Activated effector memory CD4-positive, alpha-beta T cell treated with Interleukin-2 at 50 U/mL for 16 hours (primary cell): ENCODE measurements around the gene EYA2.
A peak's percentile ranks its signal among the peaks of the same experiment; 100 is the strongest.
"Not testable (repeated sequence)": the region's sequence is repeated elsewhere in the genome, so short reads cannot be mapped to it uniquely, and the experiment has no call there.

Experiments used
- DNase-seq: peaks from one replicate; pipeline ENCODE4 v3.0.0-alpha.2; 2020

EYA2 gene

DNA sequence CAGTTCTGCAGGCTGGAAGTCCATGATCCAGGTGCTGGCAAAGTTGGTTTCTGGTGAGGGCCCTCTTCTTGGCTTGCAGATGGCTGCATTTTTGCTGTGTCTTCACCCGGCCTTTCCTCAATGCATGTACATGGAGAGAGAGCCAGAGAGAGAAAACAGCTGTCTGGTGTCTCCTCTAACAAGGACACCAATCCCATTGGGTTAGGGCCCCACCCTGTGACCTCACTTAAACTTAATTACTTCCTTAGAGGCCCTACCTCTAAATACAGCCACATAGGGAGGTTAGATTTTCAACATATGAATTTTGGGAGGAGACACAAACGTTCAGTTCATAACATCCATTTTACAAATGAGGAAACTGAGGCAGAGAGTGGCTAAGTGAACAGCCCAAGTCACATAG is 259.4 kb downstream of the EYA2 start:
- no peak for DNase-seq

DNA sequence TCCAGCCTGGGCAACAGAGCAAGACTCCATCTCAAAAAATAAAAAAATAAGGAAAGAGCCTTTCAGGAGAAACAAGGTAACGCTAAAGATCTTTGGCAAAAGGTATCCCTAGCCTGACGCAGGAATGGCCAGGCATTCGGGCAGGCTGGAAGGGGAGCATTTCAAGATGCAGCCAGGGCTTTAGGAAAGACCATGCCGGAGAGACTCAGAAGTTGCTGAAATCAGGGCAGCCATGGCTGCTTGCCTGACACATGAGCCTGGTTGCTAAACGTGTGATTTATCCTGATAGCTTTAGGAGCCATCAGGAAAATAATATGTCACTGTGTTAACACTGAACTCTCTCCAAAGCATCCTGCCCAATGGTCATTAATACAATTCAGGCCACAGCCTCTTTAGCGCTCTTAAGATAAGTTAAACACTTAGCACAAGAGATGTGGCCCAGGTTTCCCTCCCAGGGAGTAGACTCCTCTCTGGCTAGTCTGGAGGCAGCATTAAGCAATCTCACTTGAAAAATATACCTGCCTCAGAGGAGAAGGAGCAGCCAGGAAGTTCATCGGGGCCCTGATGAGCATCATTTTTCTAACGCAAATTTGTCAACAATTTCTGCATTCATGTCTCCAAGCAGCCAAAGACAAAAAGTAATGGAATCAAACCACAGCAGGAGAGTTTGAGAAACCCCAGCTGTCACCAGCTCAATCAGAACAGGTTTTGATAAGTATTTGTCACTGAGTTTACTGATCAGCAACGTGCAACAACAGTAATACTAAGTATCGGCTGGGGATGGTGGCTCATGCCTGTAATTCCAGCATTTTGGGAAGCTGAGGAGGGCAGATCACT is 261.9 kb downstream of the EYA2 start:
- no peak for DNase-seq

DNA sequence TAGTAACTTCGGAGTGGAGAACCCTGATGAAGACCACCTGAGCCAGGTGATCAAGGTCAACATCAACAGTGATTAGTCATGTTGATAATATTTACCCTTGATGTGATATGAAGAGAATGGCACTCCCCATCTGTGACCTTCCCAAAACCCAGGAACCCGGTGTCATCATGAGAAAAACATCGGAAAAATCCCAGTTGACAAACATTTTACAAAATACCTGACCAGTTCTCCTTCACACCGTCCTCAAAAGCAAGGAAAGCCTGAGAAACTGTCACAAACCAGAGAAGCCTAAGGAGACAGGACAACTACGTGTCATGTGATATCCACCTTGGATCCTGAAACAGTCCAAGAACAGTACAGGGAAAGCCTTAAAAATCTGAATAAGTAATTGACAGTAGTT is 264.5 kb downstream of the EYA2 start:
- no peak for DNase-seq

DNA sequence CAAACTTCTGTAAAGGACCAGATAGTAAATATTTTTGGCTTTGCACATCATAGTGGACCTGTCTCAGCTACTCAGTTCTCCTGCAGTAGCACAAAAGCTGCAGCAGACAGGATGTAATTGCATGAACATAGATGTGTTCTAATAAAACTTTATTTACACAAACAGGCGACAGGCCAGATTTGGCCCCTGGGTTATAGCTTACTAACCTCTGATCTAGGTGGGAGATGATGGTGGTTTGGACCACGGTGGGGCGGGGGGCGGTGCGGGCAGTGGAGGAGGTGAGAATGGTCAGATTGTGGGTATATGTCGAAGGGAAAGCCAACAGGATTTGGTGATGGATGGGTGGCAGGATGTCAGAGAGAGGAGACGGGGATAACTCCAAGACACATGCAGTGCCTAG is 265.6 kb downstream of the EYA2 start:
- DNase-seq, result no peak

DNA sequence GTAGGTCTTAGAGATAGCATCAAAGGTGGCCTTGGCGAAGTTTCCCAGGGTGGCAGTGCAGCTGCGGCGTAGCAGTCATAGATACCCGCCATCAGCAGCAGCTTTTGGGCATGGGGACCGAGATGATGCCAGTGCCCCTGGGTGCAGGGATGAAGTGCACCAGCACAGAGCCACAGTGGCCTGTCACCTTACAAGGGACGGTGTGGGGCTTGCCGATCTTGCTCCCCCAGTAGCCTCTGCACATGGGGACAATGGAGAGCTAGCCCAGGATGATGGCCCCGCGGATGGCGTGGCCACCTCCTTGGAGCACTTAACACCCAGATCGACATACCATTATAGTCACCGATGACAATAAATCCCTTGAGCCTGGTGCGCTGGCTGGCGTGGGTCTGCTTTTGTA is 266.3 kb downstream of the EYA2 start:
- no peak for DNase-seq

DNA sequence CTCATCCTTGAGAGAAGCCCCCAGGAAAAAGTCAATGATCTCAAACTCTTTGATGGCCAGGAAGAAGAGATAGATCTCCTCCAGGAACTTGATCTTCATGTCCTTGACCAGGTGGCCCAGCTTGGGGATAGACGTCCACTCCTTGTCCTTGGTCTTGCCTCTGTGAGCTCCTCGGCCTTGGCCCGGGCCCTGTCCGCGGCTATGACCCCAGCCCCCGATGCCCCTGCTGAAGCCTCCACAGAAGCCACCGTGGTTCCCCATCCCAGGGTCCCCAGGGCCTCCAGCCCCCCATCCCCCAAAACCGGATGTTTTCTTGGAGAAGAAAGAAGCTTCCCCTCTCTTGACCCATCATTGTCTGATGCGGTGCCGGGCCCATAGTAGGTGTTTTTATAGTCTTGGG is 266.8 kb downstream of the EYA2 start:
- DNase-seq, result no peak

DNA sequence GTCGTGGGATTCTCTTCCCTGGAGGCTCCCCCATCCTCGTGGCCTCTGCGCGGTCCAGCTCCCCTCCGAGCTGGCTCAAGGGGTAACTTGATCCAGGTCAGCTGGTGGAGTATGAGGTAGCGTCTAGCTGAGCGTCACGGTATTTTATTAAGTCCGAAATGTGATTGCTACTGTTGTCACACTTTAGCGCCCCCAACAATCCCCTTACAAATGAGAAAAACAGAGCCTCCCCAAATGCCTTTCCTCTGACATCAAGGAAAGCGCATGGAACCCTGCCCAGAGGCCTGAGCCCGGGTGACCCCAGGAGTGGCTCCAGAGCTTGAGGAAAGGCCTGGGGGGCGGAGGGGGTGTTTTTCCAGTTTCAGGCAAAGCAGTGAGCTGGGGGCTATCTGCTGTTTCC is 269.5 kb downstream of the EYA2 start:
- no peak for DNase-seq

DNA sequence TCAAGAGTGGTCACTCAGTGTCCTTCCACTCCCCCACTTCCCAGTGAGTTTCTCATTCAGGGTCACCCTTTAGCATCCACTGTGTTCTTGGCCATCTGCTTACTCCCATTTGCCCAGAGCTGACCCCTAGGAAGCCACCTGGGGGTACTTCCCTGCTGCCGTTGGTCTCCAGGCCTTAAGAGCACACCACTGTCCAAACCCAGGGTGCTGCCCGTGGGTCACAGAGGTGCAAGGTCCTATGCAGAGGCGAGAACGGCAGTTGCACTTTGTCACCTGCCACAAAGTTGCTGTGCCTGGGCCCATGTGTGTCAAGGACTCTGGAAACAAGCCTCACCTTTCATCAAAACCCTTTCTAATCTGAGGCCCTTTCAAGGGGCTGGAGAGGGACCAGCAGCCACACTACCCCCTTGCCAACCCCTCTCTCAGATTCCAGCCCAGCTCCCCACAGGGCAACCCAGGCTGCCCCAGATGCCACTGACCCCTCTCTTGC is 270.8 kb downstream of the EYA2 start:
- no peak for DNase-seq

DNA sequence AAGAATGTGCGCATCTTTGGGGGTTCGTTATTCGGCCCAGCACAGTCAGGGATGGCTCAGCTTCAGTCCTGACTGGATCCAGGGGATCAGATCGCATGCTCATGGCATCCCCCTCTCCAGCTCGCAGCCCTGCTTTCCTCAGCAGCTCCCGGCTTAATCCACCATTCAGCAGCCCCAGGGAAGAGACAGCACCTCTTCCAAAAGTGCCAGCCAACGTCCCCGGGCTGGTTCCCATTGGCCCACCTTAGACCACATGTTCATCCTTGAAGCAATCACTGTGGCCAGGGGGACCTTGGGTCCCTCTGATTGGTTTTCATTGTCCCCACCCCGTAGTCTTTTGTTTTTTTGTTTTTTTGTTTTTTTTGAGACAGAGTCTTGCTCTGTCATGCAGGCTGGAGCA is 273.2 kb downstream of the EYA2 start:
- no peak for DNase-seq

DNA sequence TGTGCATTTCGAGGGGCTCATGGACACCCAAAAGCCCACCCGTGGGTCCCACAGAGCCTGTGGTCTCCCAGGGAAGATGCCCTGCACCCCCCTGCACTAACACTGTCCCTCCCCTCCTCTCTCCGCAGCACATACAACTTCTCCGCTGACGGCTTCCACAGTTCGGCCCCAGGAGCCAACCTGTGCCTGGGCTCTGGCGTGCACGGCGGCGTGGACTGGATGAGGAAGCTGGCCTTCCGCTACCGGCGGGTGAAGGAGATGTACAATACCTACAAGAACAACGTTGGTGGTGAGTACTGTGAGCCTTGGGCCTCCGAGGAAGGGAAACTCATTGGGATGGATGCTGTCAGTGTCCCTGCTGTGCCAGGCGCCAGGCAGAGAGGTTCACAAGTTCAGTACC is 277.9 kb downstream of the EYA2 start:
- DNase-seq, result no peak

DNA sequence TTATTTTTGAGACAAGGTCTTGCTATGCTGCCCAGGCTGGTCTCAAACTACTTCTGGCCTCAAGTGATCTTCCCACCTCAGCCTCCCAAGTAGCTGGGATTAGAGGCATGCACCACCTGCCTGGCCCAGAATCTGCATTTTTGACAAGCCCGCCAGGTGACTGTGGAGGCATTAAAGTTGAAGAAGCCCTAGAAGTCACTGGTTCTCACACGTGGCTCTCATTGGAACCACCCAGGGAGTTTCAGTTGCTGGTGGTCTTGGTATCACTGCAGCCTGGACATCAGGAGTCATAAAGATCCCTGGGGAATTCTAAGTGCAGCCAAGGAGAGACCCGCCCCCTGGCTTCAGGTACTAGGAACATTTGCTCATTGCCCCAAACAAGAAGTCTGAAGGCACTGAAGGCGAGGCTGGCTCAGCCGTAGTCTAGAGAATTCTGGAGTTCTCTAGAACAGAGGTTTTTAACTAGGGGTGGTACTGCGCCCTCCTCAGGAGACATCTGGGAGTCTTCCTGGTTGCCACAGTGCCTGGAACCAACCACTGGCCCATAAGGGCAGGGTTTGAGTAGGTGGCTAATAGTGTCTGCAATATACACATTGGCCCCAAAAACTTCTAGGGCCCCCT is 279.1 kb downstream of the EYA2 start:
- DNase-seq, result no peak

DNA sequence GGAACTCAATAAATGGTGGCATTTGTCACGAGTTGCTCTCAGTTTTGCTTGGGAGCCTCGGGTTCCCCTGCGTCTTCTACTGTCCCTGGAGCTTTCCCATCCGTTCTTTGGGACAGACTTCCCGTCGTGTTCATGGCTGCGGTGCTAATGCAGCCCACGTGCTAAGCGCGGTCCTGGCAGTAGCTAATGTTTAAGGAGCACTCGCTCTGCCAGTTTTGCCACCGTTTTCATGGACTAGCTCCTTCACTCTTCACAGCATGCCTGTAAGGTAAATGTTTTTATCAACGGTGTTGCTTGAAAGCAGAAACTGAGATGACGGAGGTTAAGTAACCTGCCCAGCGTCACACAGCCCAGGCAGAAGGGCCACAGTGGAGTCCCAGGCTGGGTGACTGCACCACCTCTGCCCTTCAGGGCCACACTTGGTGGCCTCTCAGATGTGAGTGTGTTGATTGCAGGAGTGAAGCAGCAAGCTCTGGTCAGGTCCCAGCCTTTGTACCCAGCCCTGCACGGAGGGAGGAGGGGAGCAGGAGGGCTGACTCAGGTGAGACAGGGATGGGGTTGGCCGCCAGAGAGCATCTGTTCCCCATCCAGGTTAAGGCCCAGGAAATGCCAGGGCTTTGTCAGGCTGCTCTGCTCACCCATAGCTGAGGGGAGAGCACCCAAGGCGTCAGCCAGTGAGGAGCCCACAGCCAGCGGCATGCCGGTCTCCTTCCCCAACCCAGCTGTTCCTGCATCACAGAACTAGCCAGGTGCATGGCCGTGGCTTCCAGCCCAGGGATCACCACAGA is 280.0 kb downstream of the EYA2 start:
- no peak for DNase-seq

DNA sequence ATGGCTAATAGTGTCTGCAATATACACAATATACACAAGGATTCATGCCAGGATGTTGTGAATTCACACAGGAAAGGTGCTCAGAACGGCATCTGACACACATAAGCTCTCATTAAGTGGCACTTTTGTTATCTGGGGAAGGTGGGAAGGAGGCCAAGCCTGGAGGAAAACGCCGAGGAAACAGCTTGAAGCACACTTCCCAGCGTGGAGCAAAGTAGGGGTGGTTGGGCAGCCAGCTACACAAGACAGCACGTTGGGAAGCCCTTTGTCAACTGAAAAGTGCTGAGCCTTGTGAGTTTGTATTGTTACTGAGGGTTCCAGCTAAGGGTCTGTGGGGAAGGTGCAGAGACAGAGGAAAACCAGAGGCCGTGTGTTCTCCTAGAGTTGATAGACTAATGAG is 280.9 kb downstream of the EYA2 start:
- DNase-seq, result no peak

DNA sequence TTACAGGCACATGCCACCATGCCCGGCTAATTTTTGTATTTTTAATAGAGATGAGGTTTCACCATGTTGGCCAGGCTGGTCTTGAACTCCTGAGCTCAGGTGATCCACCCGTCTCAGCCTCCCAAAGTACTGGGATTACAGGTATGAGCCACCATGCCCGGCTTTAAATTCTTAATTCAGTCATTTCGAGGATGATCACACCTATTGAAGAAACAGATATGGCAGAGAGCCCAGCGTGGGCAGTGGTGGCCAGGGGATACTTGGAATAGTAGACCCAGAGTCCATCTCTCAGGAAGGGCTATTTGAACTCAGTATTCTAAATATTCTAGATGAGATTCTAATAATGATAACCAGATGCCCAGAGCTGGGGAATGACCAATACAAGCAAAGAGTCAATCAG is 281.6 kb downstream of the EYA2 start:
- not testable (repeated sequence) for DNase-seq

DNA sequence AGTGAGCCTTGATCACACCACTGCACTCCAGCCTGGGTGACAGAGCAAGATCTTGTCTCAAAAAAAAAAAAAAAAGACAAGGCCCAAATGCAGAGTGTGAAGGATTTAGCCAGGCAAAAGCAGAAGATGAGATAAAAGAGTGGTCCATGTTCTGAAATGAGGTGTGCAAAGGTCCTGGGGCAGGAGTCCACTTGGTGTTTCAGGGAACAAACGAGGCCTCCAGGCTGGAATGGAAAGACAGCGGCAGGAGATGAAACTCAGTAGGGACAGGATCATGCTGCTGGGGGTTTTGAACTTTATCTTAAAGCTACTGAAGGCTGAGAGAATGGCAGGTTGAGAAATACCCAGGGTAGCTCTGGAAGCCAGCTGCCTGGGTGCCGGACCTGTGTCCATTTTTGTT is 283.6 kb downstream of the EYA2 start:
- no peak for DNase-seq

DNA sequence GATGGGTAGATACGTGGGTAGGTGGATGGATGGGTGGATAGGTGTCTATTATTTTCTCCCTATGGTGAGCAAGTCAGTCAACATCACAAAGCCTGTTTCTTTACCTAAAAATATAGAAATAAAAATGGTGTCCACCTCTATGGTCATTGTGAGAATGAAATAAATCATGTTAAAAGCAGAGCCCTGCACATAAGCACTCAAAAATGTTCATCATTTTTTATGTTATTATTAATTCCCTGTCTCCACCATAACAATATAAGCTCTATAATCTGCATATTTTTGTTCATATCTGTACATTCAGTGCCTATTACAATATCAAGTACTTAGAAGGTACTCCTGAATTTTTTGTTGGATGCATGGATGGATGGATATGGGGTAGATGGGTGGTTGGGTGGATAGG is 284.2 kb downstream of the EYA2 start:
- no peak for DNase-seq

DNA sequence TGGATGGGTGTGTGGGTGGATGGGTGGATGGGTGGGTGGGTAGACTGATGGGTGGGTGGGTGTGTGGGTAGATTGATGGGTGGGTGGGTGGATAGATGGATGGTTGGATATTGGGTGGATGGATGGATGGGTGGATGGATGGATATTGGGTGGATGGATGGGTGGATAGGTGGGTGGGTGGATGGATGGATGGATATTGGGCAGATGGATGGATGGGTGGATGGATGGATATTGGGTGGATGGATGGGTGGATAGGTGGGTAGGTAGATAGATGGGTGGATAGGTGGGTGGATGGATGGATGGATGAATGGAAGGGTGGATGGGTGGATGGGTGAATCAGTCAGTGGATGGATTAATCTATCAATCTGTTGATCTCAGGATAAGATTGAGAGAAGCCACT is 284.6 kb downstream of the EYA2 start:
- DNase-seq, result no peak

DNA sequence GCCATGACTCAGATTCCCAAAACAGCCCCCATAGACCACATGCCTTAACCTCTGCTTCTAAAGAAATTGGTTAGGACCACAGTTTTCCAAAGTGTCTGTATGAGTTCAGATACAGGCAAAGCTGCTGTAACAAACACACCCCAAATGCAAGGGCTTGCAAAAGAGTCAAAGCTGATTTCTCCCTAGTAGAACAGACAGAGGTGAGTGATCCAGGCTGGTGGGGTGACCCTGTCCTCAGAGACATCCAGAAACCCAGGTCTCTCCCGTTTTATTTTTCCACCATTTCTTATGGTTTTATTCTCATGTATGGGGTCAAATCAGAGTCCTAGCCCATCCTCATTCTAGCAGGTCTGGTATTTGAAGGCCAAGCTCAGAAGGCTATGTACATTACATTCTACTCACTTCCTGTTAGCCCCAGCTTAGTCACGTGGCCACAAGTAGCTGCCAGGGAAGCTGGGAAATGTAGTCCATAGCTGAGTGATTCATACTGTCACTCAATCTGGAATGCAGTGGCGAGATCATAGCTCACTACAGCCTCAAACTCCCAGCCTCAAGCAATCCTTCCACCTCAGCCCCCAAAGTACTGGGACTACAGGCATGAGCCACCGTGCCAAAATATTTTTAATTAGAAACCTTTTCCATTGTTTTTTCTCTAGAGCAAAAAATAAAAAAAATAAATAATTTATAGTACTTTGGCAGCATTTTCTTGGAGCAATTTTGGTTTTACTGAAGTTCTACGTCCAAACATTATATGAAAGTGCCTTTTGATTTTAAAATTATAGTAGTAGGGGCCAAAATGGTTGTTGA is 286.6 kb downstream of the EYA2 start:
- DNase-seq, result no peak

DNA sequence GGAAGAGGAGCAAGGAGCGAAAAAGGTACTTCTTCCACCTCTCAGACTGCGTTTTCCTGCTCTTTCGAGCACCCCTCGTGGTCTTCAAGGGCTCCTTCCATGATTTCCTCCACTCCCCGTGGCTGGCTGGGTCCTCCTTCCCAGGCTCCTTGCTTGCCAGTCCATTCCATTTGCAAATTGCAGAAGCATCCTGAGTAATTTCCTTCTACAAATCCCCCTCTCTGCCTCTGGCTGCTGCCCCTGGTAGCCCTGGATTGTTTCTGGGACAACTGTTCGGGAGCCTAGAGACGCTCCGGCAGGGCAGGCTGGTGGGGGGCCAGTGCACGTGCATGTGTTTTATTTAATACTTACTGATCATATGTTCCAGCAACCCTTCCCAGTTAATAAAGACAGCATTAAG is 288.7 kb downstream of the EYA2 start:
- no peak for DNase-seq

DNA sequence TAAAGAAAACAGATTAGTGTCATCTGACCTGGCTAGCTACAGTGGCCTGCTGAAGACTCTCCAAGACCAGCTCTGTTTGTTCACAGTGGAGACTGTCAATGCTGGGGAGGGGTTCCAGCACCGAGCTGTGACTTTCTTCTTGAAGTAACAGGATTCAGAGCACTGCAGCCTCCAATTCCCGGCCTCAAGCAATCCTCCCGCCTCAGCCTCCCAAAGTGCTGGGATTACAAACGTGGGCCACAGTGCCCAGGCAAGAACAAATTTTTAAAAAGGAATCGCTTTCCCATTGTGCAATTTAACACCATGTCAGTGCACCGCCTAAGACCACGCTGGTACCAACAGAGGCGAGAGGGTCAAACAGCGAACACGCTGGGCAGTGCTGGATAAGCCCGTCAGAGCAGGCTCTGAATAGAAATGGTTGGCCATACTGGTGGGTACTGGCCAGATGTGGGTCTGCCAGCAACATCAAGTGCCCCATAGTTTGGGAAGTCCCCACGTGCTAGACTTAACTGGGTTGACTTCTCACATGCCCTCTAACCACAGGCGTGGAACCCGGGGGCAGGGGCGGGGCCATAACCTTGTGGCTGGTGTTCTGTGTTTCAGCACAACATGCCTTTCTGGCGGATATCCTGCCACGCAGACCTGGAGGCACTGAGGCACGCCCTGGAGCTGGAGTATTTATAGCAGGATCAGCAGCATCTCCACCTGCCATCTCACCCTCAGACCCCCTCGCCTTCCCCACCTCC is 293.0 kb downstream of the EYA2 start:
- DNase-seq, result peak; percentile 7

DNA sequence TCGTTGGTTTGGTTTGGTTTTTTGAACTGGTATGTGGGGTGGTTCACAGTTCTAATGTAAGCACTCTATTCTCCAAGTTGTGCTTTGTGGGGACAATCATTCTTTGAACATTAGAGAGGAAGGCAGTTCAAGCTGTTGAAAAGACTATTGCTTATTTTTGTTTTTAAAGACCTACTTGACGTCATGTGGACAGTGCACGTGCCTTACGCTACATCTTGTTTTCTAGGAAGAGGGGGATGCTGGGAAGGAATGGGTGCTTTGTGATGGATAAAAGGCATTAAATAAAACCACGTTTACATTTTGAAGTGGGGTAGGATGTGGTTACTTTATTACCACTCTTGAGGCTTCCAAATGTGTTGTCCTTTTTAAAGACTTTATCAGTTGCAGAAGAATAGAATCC is 293.9 kb downstream of the EYA2 start:
- no peak for DNase-seq

DNA sequence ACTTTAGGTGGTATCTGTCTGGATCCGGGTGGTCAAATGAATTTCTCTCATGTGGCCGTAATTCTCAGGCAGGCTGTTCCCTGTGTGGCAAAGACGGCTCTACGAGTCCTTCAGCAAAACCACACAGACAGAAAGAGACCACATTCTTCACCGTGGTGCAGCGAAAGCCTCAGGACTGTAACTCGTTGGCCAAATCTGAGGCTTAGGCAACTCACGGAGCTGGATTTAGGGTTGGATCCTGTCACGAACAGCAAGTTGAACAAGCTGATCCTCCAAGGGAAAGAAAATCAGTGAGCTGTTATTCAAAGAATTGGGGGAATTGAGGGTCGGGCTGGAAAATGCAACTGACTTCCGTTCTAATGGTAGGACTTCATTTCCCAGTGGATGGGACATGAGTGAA is 294.4 kb downstream of the EYA2 start:
- no peak for DNase-seq
